CD4-positive, alpha-beta T cell (primary cell): ENCODE measurements around the gene DCTN4. TPM values are rescaled to one million over a fixed set of nuclear protein-coding genes. Genes with fewer than 3 reads are reported as not detected.
A peak's percentile ranks its signal among the peaks of the same experiment; 100 is the strongest.

Source experiments
- ATAC-seq: fragments of 200-7000 bp; cut with Tn5 transposase; one replicate; pipeline ENCODE4 v1.10.0; 2022; ENCODE audit warnings: mild to moderate bottlenecking; ENCODE audit not compliant: poor library complexity
- CTCF ChIA-PET: fragments of 350-600 bp; sonication (Branson Sonifier 250); formaldehyde crosslinking; loops from one replicate; lab custom pipeline; 2021; ENCODE audit warnings: antibody characterized with exemption, inconsistent platforms; lab: Charles Lee
- POLR2A ChIA-PET: fragments of 350-600 bp; sonication (Branson Sonifier 250); formaldehyde crosslinking; loops from one replicate; lab custom pipeline; 2021; ENCODE audit warnings: antibody characterized with exemption, inconsistent platforms; lab: Charles Lee
- DNase-seq, 14 experiments: peaks; one replicate each; pipeline ENCODE4 v3.0.0-alpha.2; 2013 to 2020; ENCODE audit warnings: mixed read lengths in 2 of 14
- H3K27ac ChIP-seq, 2 donors: one replicate each; pipeline versions ENCODE4 v1.5.1 to v1.7.0; 2013; ENCODE audit warnings: low read length in 2 of 2, low read depth in 1 of 2, mild to moderate bottlenecking in 1 of 2
- H3K27me3 ChIP-seq, 2 experiments: 1 replicate in 1 of 2; 2 replicates in 1 of 2; pipeline versions ENCODE4 v1.6.1 to v1.7.0; 2013; ENCODE audit warnings: low read length in 2 of 2, control low read depth in 1 of 2, mild to moderate bottlenecking in 1 of 2, moderate library complexity in 1 of 2; ENCODE audit not compliant: insufficient read depth in 2 of 2, control insufficient read depth in 1 of 2
- H3K36me3 ChIP-seq: one replicate; pipeline ENCODE4 v1.6.1; 2013; ENCODE audit warnings: low read length, control low read depth; ENCODE audit not compliant: insufficient read depth
- H3K4me1 ChIP-seq: one replicate; pipeline ENCODE4 v1.6.1; 2013; ENCODE audit warnings: low read length, control low read depth; ENCODE audit not compliant: insufficient read depth
- H3K4me3 ChIP-seq: one replicate; pipeline ENCODE4 v1.5.1; 2013; ENCODE audit warnings: mild to moderate bottlenecking, low read length, moderate library complexity
- H3K9me3 ChIP-seq, 2 experiments: 1 replicate in 1 of 2; 2 replicates in 1 of 2; pipeline versions ENCODE4 v1.6.1 to v1.7.0; 2013; ENCODE audit warnings: low read length in 2 of 2, mild to moderate bottlenecking in 2 of 2, control low read depth in 1 of 2, moderate library complexity in 1 of 2; ENCODE audit not compliant: control insufficient read depth in 1 of 2, insufficient read depth in 1 of 2
- H3K27ac Mint-ChIP-seq: one replicate; pipeline ENCODE4 v1.8.0; 2020; ENCODE audit warnings: mixed read lengths
- H3K27me3 Mint-ChIP-seq: one replicate; pipeline ENCODE4 v1.8.0; 2021; ENCODE audit warnings: mixed read lengths
- H3K36me3 Mint-ChIP-seq: one replicate; pipeline ENCODE4 v1.8.0; 2021; ENCODE audit warnings: low read depth, mixed read lengths
- H3K4me1 Mint-ChIP-seq: one replicate; pipeline ENCODE4 v1.8.0; 2021; ENCODE audit warnings: low read depth, mixed read lengths
- H3K4me3 Mint-ChIP-seq: one replicate; pipeline ENCODE4 v1.8.0; 2020; ENCODE audit warnings: mild to moderate bottlenecking, mixed read lengths
- H3K9me3 Mint-ChIP-seq: one replicate; pipeline ENCODE4 v1.8.0; 2020; ENCODE audit warnings: mixed read lengths
- CTCF ChIP-seq: fragments of 200-600 bp; IDR thresholded peaks from one replicate; pipeline ENCODE4 v1.8.0; 2022; ENCODE audit warnings: antibody characterized with exemption, mild to moderate bottlenecking
- intact Hi-C, 2 experiments: fragments of 100-400 bp; cut with DNase I in 1 of 2; cut with micrococcal nuclease in 1 of 2; formaldehyde crosslinking; loops; one replicate each; pipeline versions ENCODE4 v1.15.1 to v1.9.0; 2023 to 2025; cut with DNase I, micrococcal nuclease
- total RNA-seq, 174 experiments: library from RNA in 2 of 174; stranded (reverse) in 2 of 174; gene quantifications; one replicate each; pipeline ENCODE4 v1.2.3 and lab custom pipeline; 2021 to 2026

Gene DCTN4
- total RNA-seq, 2 experiments from 2014 or later: 81.2 to 84.4 TPM

GRCh38 chr5:150671509-150672236, 87.1 kb downstream of the DCTN4 start:
- peak overlapping the region; percentile 83 for H3K4me3 Mint-ChIP-seq
- no peaks in the 10 kb centered on the region for H3K9me3 Mint-ChIP-seq
- ChIA-PET POLR2A (interaction anchor here (2.9 kb wide), 1 partner anchor 29 kb away, joined by 8 read pairs; the partner anchor contains the start of gene RBM22), CTCF (no interaction called here)
- no peak for TF ChIP-seq CTCF
- Histone ChIP-seq H3K4me1 (peaks cover 18% of the 10 kb centered on the region), H3K36me3 (no peaks in the 10 kb centered on the region), H3K27me3 (peaks cover 20 to 21% of the 10 kb centered on the region in 2 experiments), H3K9me3 (no peaks in the 10 kb centered on the region), H3K27ac (no peak overlapping the region), H3K4me3 (peak overlapping the region; percentile 57)
- peaks cover 14% of the 10 kb centered on the region for H3K4me1 Mint-ChIP-seq
- DNase-seq (peak in 4 of 14 experiments; percentile 9 to 38 (median 23)), ATAC-seq (peak; percentile 46)
- H3K36me3 Mint-ChIP-seq: no peaks in the 10 kb centered on the region
- intact Hi-C loops: no loop called here
- H3K27ac Mint-ChIP-seq: no peak overlapping the region
- peaks cover 25% of the 10 kb centered on the region for H3K27me3 Mint-ChIP-seq

GRCh38 chr5:150670948-150671310, 87.9 kb downstream of the DCTN4 start:
- H3K4me3 Mint-ChIP-seq: peak overlapping the region; percentile 57

GRCh38 chr5:150670275-150670947, 88.4 kb downstream of the DCTN4 start:
- H3K4me3 Mint-ChIP-seq: peak overlapping the region; percentile 57
- Histone ChIP-seq H3K4me1 (peaks cover 18% of the 10 kb centered on the region), H3K4me3 (no peak overlapping the region), H3K36me3 (no peaks in the 10 kb centered on the region), H3K27me3 (peaks cover 20 to 21% of the 10 kb centered on the region in 2 experiments), H3K27ac (no peak overlapping the region), H3K9me3 (no peaks in the 10 kb centered on the region)
- H3K27me3 Mint-ChIP-seq: peaks cover 25% of the 10 kb centered on the region
- DNase-seq (no peak), ATAC-seq (no peak)
- H3K27ac Mint-ChIP-seq: no peak overlapping the region
- no peaks in the 10 kb centered on the region for H3K36me3 Mint-ChIP-seq
- POLR2A ChIA-PET: no interaction called here
- CTCF ChIA-PET: no interaction called here
- intact Hi-C loops: no loop called here
- H3K4me1 Mint-ChIP-seq: peaks cover 14% of the 10 kb centered on the region
- no peaks in the 10 kb centered on the region for H3K9me3 Mint-ChIP-seq
- no peak for TF ChIP-seq CTCF

More at GRCh38 chr5:150670948-150671310, 87.9 kb downstream of the DCTN4 start:
- ATAC-seq (no peak), DNase-seq (no peak)
- Mint-ChIP-seq H3K4me1 (peaks cover 14% of the 10 kb centered on the region), H3K9me3 (no peaks in the 10 kb centered on the region), H3K27ac (no peak overlapping the region), H3K36me3 (no peaks in the 10 kb centered on the region), H3K27me3 (peaks cover 25% of the 10 kb centered on the region)
- Histone ChIP-seq H3K4me3 (no peak overlapping the region), H3K9me3 (no peaks in the 10 kb centered on the region), H3K27ac (no peak overlapping the region), H3K36me3 (no peaks in the 10 kb centered on the region), H3K27me3 (peaks cover 20 to 21% of the 10 kb centered on the region in 2 experiments), H3K4me1 (peaks cover 18% of the 10 kb centered on the region)
- intact Hi-C loops: no loop called here
- TF ChIP-seq CTCF: no peak
- ChIA-PET POLR2A (interaction anchor here (2.9 kb wide), 1 partner anchor 30 kb away, joined by 8 read pairs; the partner anchor contains the start of gene RBM22), CTCF (no interaction called here)
